Stimulated activated CD8-positive, alpha-beta memory T cell treated with anti-CD3 and anti-CD28 coated beads, Interleukin-7, amount 100 ng/mL, for 24 hours (primary cell): Measurements from ENCODE around the gene C10orf90.

ENCODE experiments used
- DNase-seq: peaks from one replicate; pipeline ENCODE4 v3.0.0-alpha.2; 2020; ENCODE audit warnings: low read depth

C10orf90 gene

GRCh38 chr10:126465771-126466170 is 204.7 kb downstream of the C10orf90 start:
- no peak for DNase-seq

GRCh38 chr10:126463286-126463685 is 207.2 kb downstream of the C10orf90 start:
- DNase-seq = no peak

GRCh38 chr10:126461289-126461940 is 209.1 kb downstream of the C10orf90 start:
- no peak for DNase-seq

GRCh38 chr10:126459878-126460481 is 210.5 kb downstream of the C10orf90 start:
- DNase-seq = no peak

GRCh38 chr10:126459032-126459831 is 211.3 kb downstream of the C10orf90 start:
- no peak for DNase-seq

GRCh38 chr10:126458466-126458865 is 212.0 kb downstream of the C10orf90 start:
- DNase-seq = no peak

GRCh38 chr10:126456632-126457031 is 213.9 kb downstream of the C10orf90 start:
- no peak for DNase-seq

- DNase-seq = no peak
Observed at GRCh38 chr10:126455766-126456405, 214.6 kb downstream of the C10orf90 start.

- DNase-seq = no peak
Observed at GRCh38 chr10:126455036-126455765, 215.3 kb downstream of the C10orf90 start.

GRCh38 chr10:126454045-126454751 is 216.3 kb downstream of the C10orf90 start:
- DNase-seq = no peak

GRCh38 chr10:126452245-126452644 is 218.2 kb downstream of the C10orf90 start:
- DNase-seq = no peak

GRCh38 chr10:126448091-126448490 is 222.4 kb downstream of the C10orf90 start:
- DNase-seq = no peak

- no peak for DNase-seq
Observed at GRCh38 chr10:126439942-126440341, 230.6 kb downstream of the C10orf90 start.

- DNase-seq = no peak
Observed at GRCh38 chr10:126438407-126438783, 232.1 kb downstream of the C10orf90 start.

GRCh38 chr10:126437635-126438406 is 232.7 kb downstream of the C10orf90 start:
- no peak for DNase-seq

- no peak for DNase-seq
Observed at GRCh38 chr10:126434235-126434634, 236.3 kb downstream of the C10orf90 start.

GRCh38 chr10:126433351-126433750 is 237.1 kb downstream of the C10orf90 start:
- no peak for DNase-seq

GRCh38 chr10:126432507-126432906 is 238.0 kb downstream of the C10orf90 start:
- no peak for DNase-seq

GRCh38 chr10:126431816-126432215 is 238.7 kb downstream of the C10orf90 start:
- DNase-seq = no peak

- DNase-seq = no peak
Observed at GRCh38 chr10:126430512-126430911, 240.0 kb downstream of the C10orf90 start.

- DNase-seq = no peak
Observed at GRCh38 chr10:126429275-126429674, 241.2 kb downstream of the C10orf90 start.
